ENCODE measurements around the gene DLGAP4. TPM values are rescaled to one million over a fixed set of nuclear protein-coding genes. Genes with fewer than 3 reads are reported as not detected.

Gene DLGAP4
- polyA plus RNA-seq, 2 of the 4 experiments (the other 2 are of a cell fraction), result 11.9 to 36.7 TPM

DNA sequence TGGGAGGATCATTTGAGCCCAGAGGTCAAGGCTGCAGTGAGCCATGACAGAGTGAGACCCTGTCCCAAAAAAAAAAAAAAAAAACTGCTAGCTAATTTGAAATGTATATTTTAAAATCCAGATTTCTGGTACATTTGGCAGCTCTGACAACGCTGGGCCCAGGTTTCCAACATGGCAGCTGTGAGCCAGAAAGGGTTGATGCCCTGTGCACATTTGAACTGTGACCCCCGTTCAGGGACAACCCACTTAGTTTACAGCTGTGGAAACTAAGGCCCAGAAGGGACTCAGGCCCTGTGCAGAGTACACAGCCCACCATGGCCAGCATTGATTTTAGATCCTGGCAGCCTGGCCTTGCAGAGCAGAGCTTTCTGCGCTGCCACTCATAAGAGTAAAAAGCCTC, 179.1 kb downstream of the DLGAP4 start:
- no peak for FAIRE-seq
- WGBS (ENCODE audit: missing lambda C conversion rate), result 89% methylated on average over 3 of the region's 3 CpGs
- POLR2A ChIA-PET, result no interaction called here

GRCh38 chr20:36487069-36487468, 180.9 kb downstream of the DLGAP4 start:
- H3K27ac ChIP-seq, result no peak overlapping the region
- FAIRE-seq, result no peak
- CTCF ChIA-PET, result no interaction called here
- no peak overlapping the region for H3K4me3 ChIP-seq
- WGBS (ENCODE audit: missing lambda C conversion rate), result 97% methylated on average over 1 of the region's 1 CpG
- POLR2A ChIA-PET, result no interaction called here
- ATAC-seq, result no peak
- H3K4me1 ChIP-seq, result peaks cover 10% of the 10 kb centered on the region
- no peak for TF ChIP-seq EHF (CRISPR knock-in tag; IDR thresholded peaks at IDR 0.05)
- TF ChIP-seq ZNF302 (CRISPR knock-in tag; IDR thresholded peaks at IDR 0.05), result no peak
- no peak for TF ChIP-seq SMC3 (IDR thresholded peaks at IDR 0.05)
- TF ChIP-seq BCL3 (IDR thresholded peaks at IDR 0.05), result no peak
- no peak for TF ChIP-seq HDAC2 (IDR thresholded peaks at IDR 0.05)
- no peak for TF ChIP-seq HOXB13 (CRISPR knock-in tag; IDR thresholded peaks at IDR 0.05; ENCODE audit: low read depth)
- no peak for TF ChIP-seq HOXA7 (CRISPR knock-in tag; IDR thresholded peaks at IDR 0.05)
- no peak for TF ChIP-seq HMGXB4 (CRISPR knock-in tag; IDR thresholded peaks at IDR 0.05; ENCODE audit: borderline replicate concordance)
- TF ChIP-seq KDM5A (IDR thresholded peaks at IDR 0.05), result no peak
- no peak for TF ChIP-seq ZFP36 (IDR thresholded peaks at IDR 0.05; ENCODE audit: borderline replicate concordance, partially characterized antibody)
- no peak for TF ChIP-seq RNF2 (IDR thresholded peaks at IDR 0.05; ENCODE audit: borderline replicate concordance, low read depth)
- TF ChIP-seq GATA3 (IDR thresholded peaks at IDR 0.05; ENCODE audit: borderline replicate concordance), result no peak
- TF ChIP-seq ZC3H11A (IDR thresholded peaks at IDR 0.05), result no peak
- TF ChIP-seq, protein P1, sequence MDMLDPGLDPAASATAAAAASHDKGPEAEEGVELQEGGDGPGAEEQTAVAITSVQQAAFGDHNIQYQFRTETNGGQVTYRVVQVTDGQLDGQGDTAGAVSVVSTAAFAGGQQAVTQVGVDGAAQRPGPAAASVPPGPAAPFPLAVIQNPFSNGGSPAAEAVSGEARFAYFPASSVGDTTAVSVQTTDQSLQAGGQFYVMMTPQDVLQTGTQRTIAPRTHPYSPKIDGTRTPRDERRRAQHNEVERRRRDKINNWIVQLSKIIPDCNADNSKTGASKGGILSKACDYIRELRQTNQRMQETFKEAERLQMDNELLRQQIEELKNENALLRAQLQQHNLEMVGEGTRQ (IDR thresholded peaks at IDR 0.05), result no peak
- TF ChIP-seq CBX8 (IDR thresholded peaks at IDR 0.05), result no peak
- no peak overlapping the region for H3K4me2 ChIP-seq
- DNase-seq (ENCODE audit: low read depth in 1 of 2, low spot score in 1 of 2), result no peak
- H3K9me3 ChIP-seq, result no peaks in the 10 kb centered on the region

More for the DNA sequence above, 179.1 kb downstream of the DLGAP4 start:
- DNase-seq (ENCODE audit: low read depth in 1 of 2, low spot score in 1 of 2), result no peak
- H3K4me2 ChIP-seq, result no peak overlapping the region
- TF ChIP-seq, protein P1 (IDR thresholded peaks at IDR 0.05), result no peak
- TF ChIP-seq ZSCAN20 (CRISPR knock-in tag; IDR thresholded peaks at IDR 0.05) (no peak), SMC3 (IDR thresholded peaks at IDR 0.05) (no peak), MAFK (IDR thresholded peaks at IDR 0.05; ENCODE audit: partially characterized antibody) (no peak), TP53 (CRISPR knock-in tag; IDR thresholded peaks at IDR 0.05) (no peak)
- no peak overlapping the region for H3K27ac ChIP-seq
- no peak for ATAC-seq
- CTCF ChIA-PET, result interaction anchor here (0.6 to 1.0 kb wide), 3 partner anchors 13 to 296 kb away, joined by 3 read pairs; no protein-coding TSS in a partner anchor
- no peaks in the 10 kb centered on the region for H3K9me3 ChIP-seq
- peaks cover 20% of the 10 kb centered on the region for H3K4me1 ChIP-seq
- H3K4me3 ChIP-seq, result no peak overlapping the region

DNA sequence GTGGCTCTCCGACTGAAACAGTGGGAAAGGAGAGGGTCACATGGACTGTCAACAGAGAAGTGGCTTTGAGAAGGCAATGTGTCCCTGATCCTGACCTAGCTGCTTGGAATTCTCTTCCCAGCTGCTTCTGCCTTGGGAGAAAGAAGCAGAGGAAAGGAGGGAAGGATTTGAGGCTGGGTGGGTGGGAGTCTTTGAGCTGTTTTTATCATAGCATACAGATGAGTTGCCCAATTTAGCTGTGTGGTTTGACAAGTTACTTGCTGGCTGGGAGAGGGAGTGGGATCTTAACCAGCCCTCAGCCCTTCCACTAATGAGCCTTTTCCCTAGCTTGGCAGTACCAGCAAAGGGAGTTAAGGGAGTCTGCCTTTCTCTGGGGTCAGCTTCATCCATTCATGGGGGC, 184.1 kb downstream of the DLGAP4 start:
- no peak for FAIRE-seq
- Histone ChIP-seq H3K4me1 (no peaks in the 10 kb centered on the region), H3K4me3 (no peak overlapping the region), H3K27ac (no peak overlapping the region), H3K9me3 (no peaks in the 10 kb centered on the region), H3K4me2 (no peak overlapping the region)
- ATAC-seq, result no peak
- ChIA-PET CTCF (interaction anchor here (0.5 to 1.2 kb wide), 4 partner anchors 51 to 290 kb away, joined by 3 read pairs; no protein-coding TSS in a partner anchor), POLR2A (no interaction called here)
- 94% methylated on average over 1 of the region's 1 CpG for WGBS (ENCODE audit: missing lambda C conversion rate)
- DNase-seq (ENCODE audit: low read depth in 1 of 2, low spot score in 1 of 2), result no peak
- TF ChIP-seq RFX5 (IDR thresholded peaks at IDR 0.05) (no peak), RAD21 (conservative IDR thresholded peaks at IDR 0.05 in 1 of 2, IDR thresholded peaks at IDR 0.05 in 1 of 2) (no peak), SMC3 (IDR thresholded peaks at IDR 0.05) (no peak), RNF2 (IDR thresholded peaks at IDR 0.05; ENCODE audit: borderline replicate concordance, low read depth) (no peak), ZNF302 (CRISPR knock-in tag; IDR thresholded peaks at IDR 0.05) (no peak)
